BJ (cell line): ENCODE measurements around the gene EPHX1. TPM values are rescaled to one million over a fixed set of nuclear protein-coding genes. Genes with fewer than 3 reads are reported as not detected.

Experiments used
- CTCF ChIA-PET: fragments of 350-600 bp; formaldehyde crosslinking; extraction: SDS; loops from one replicate; lab custom pipeline; 2021; ENCODE audit warnings: antibody characterized with exemption, inconsistent platforms; lab: Yijun Ruan, JAX
- POLR2A ChIA-PET: fragments of 300-600 bp; sonication (Branson Sonifier 250); formaldehyde crosslinking; extraction: SDS; loops from one replicate; lab custom pipeline; 2021; ENCODE audit warnings: antibody characterized with exemption; lab: Charles Lee
- DNase-seq: peaks from one replicate; pipeline ENCODE4 v3.0.0-alpha.2; 2011; ENCODE audit warnings: low read depth
- H3K27me3 ChIP-seq: 2 replicates; pipeline ENCODE4 v1.6.0; 2011; ENCODE audit warnings: low read length; ENCODE audit not compliant: control insufficient read depth, insufficient read depth
- H3K36me3 ChIP-seq: 2 replicates; pipeline ENCODE4 v1.5.1; 2011; ENCODE audit warnings: low read length; ENCODE audit not compliant: control insufficient read depth, insufficient read depth
- H3K4me3 ChIP-seq: 2 replicates; pipeline ENCODE4 v1.5.1; 2011; ENCODE audit warnings: low read depth, mild to moderate bottlenecking, control low read depth, low read length
- polyA plus RNA-seq: library from polyadenylated mRNA; depleted of rRNA; stranded (reverse); fragments of >200 nt; gene quantifications from 2 replicates; pipeline ENCODE4 v1.2.3, GENCODE V29; 2011; rRNA removed
- TF ChIP-seq, protein P1 (sequence below): IDR thresholded peaks from 2 replicates; pipeline ENCODE4 v1.5.1; 2011; ENCODE audit warnings: low read depth, mild to moderate bottlenecking, control low read depth, inconsistent platforms, low read length, moderate library complexity; ENCODE audit not compliant: insufficient read depth

EPHX1 gene
- polyA plus RNA-seq, 1 experiment = 34.3 TPM

DNA sequence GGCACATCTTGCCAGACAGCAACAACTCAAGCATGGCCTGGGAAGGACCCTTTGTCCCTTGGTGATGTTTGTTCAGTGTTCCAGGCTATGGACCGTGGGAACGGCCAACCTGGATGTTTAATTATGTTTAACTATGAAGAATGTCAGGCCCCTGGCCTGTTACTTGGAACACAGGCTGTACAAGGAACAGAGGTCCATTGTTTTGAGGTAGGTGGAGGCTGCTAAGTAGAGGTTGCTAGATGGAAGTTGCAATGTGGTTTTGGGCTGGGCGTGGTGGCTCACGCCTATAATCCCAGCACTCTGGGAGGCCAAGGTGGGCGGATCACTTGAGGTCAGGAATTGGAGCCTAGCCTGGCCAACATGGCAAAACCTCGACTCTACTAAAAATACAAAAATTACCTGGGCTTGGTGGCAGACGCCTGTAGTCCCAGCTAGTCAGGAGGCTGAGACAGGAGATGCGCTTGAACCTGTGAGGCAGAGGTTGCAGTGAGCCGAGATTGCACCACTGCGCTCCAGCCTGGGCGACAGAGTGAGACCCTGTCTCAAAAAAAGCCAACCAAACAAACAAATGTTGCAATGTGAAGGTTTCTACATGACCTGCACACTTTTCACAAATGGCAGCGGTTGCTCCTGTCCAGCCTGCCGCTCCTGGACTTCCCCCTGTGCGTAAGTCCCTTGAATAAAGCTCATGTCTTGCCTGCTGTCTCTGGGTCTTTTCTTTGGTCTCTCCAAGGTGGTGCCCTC lies 81.5 kb downstream of the EPHX1 start:
- TF ChIP-seq, protein P1, sequence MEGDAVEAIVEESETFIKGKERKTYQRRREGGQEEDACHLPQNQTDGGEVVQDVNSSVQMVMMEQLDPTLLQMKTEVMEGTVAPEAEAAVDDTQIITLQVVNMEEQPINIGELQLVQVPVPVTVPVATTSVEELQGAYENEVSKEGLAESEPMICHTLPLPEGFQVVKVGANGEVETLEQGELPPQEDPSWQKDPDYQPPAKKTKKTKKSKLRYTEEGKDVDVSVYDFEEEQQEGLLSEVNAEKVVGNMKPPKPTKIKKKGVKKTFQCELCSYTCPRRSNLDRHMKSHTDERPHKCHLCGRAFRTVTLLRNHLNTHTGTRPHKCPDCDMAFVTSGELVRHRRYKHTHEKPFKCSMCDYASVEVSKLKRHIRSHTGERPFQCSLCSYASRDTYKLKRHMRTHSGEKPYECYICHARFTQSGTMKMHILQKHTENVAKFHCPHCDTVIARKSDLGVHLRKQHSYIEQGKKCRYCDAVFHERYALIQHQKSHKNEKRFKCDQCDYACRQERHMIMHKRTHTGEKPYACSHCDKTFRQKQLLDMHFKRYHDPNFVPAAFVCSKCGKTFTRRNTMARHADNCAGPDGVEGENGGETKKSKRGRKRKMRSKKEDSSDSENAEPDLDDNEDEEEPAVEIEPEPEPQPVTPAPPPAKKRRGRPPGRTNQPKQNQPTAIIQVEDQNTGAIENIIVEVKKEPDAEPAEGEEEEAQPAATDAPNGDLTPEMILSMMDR = no peak
- no peaks in the 10 kb centered on the region for H3K27me3 ChIP-seq
- H3K4me3 ChIP-seq = no peak overlapping the region
- DNase-seq = no peak
- H3K36me3 ChIP-seq = no peaks in the 10 kb centered on the region
- POLR2A ChIA-PET = interaction anchor here (0.6 kb wide), 1 partner anchor 155 kb away, joined by 3 read pairs; no protein-coding TSS in a partner anchor
- CTCF ChIA-PET = no interaction called here

DNA sequence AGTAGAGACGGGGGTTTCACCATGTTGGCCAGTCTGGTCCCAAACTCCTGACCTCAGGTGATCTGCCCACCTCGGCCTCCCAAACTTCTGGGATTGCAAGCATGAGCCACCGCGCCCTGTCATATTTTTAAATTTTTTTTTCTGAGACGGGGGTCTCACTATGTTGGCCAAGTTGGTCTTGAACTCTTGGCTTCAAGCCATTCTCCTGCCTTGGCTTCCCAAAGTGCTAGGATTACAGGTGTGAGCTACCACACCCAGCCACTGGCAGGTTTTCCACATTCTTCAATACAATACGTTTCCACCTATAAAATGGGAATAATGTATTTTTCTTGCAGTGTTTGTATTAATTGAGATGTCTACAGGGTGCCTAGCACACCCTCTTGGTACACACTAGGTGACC lies 82.4 kb downstream of the EPHX1 start:
- DNase-seq = no peak
- TF ChIP-seq, protein P1 = no peak
- CTCF ChIA-PET = no interaction called here
- no peak overlapping the region for H3K4me3 ChIP-seq
- H3K27me3 ChIP-seq = no peaks in the 10 kb centered on the region
- POLR2A ChIA-PET = no interaction called here
- no peaks in the 10 kb centered on the region for H3K36me3 ChIP-seq

Other genes with a start within 250 kb of the EPHX1 start
- 40.9 and 68.7 TPM in 2 replicates for gene ENAH, start 157.0 kb upstream of the EPHX1 start, polyA plus RNA-seq
- 250 and 272 TPM in 2 replicates for gene SRP9, start 32.3 kb upstream of the EPHX1 start, polyA plus RNA-seq
- gene TMEM63A, start 72.3 kb downstream of the EPHX1 start, polyA plus RNA-seq = 25.3 and 41.8 TPM in 2 replicates
- gene LEFTY1, start 79.0 kb downstream of the EPHX1 start, polyA plus RNA-seq = 0.09 and 0.10 TPM in 2 replicates
- gene PYCR2, start 114.1 kb downstream of the EPHX1 start, polyA plus RNA-seq = 44.8 and 81.1 TPM in 2 replicates
- gene LEFTY2, start 131.1 kb downstream of the EPHX1 start, polyA plus RNA-seq = not detected in 2 replicates
- gene SDE2, start 189.2 kb downstream of the EPHX1 start, polyA plus RNA-seq = 8.0 and 12.5 TPM in 2 replicates